Hepatocyte (in vitro differentiated cells): ENCODE measurements around the gene SLIT2. TPM values are rescaled to one million over a fixed set of nuclear protein-coding genes. Genes with fewer than 3 reads are reported as not detected.

Experiments
- DNase-seq: peaks from one replicate; pipeline ENCODE4 v3.0.0-alpha.2; 2016; ENCODE audit warnings: low spot score
- H2AFZ ChIP-seq: fragments of 200-600 bp; sonication (generic); 2 replicates; pipeline ENCODE4 v1.6.0; 2016; ENCODE audit warnings: antibody characterized with exemption, mild to moderate bottlenecking
- H3K27ac ChIP-seq: fragments of 200-600 bp; sonication (generic); 2 replicates; pipeline ENCODE4 v1.5.1; 2016; ENCODE audit warnings: mild to moderate bottlenecking
- H3K27me3 ChIP-seq: fragments of 200-600 bp; sonication (generic); 2 replicates; pipeline ENCODE4 v1.6.1; 2016
- H3K36me3 ChIP-seq: fragments of 200-600 bp; sonication (generic); replicated peaks from 2 replicates; pipeline ENCODE4 v1.5.1; 2016; ENCODE audit warnings: low read depth; ENCODE audit not compliant: insufficient read depth
- H3K4me1 ChIP-seq: fragments of 200-600 bp; sonication (generic); 2 replicates; pipeline ENCODE4 v1.5.1; 2016; ENCODE audit warnings: mild to moderate bottlenecking, moderate library complexity; ENCODE audit not compliant: insufficient read depth
- H3K4me2 ChIP-seq: fragments of 200-600 bp; sonication (generic); 2 replicates; pipeline ENCODE4 v1.6.0; 2016
- H3K4me3 ChIP-seq: fragments of 200-600 bp; sonication (generic); 2 replicates; pipeline ENCODE4 v1.5.1; 2016; ENCODE audit warnings: mild to moderate bottlenecking
- H3K79me2 ChIP-seq: fragments of 200-600 bp; sonication (generic); 2 replicates; pipeline ENCODE4 v1.6.0; 2017; ENCODE audit warnings: mild to moderate bottlenecking
- H3K9me2 ChIP-seq: fragments of 200-600 bp; sonication (generic); replicated peaks from 2 replicates; pipeline ENCODE4 v1.6.0; 2017; ENCODE audit warnings: mild to moderate bottlenecking; ENCODE audit not compliant: insufficient read depth
- H3K9me3 ChIP-seq: fragments of 200-600 bp; sonication (generic); 2 replicates; pipeline ENCODE4 v1.5.1; 2016; ENCODE audit warnings: low read depth, mild to moderate bottlenecking
- H4K20me1 ChIP-seq: fragments of 200-600 bp; sonication (generic); 2 replicates; pipeline ENCODE4 v1.6.0; 2016; ENCODE audit warnings: mild to moderate bottlenecking; ENCODE audit not compliant: insufficient read depth, poor library complexity, severe bottlenecking
- EZH2 ChIP-seq: fragments of 200-600 bp; sonication (generic); IDR thresholded peaks from 2 replicates; pipeline ENCODE4 v1.6.1; 2016; ENCODE audit warnings: antibody characterized with exemption, mild to moderate bottlenecking, borderline replicate concordance
- EZH2phosphoT487 ChIP-seq: fragments of 200-600 bp; sonication (generic); IDR thresholded peaks from one replicate; pipeline ENCODE4 v1.6.1; 2018; ENCODE audit warnings: antibody characterized with exemption, mild to moderate bottlenecking, low read depth, moderate library complexity; ENCODE audit not compliant: unreplicated experiment, severe bottlenecking
- WGBS: methylation state at CpG from one replicate; pipeline ENCODE4 v1.1.6; 2016; ENCODE audit warnings: low lambda C conversion rate; ENCODE audit errors: missing lambda C conversion rate; 5-methylcytosine and 5-hydroxymethylcytosine counted together
- polyA plus RNA-seq: library from polyadenylated mRNA; unstranded; fragments of >200 nt; fragmentation: Nextera tagmentation; extraction: Ambion mirVana; gene quantifications from 2 replicates; pipeline ENCODE4 v1.2.1, GENCODE V29; 2016
- total RNA-seq: library from RNA; depleted of rRNA; stranded (reverse); fragments of >200 nt; gene quantifications from 2 replicates; pipeline ENCODE4 v1.2.3, GENCODE V29; 2014
- TF ChIP-seq, protein P1 (sequence below): fragments of 200-600 bp; sonication (generic); IDR thresholded peaks from 2 replicates; pipeline ENCODE4 v1.5.1; 2016; ENCODE audit warnings: antibody characterized with exemption, mild to moderate bottlenecking; ENCODE audit not compliant: poor library complexity

SLIT2 gene
- total and polyA plus RNA-seq, 2 experiments from 2014 or later = 29.2 to 33.1 TPM

DNA sequence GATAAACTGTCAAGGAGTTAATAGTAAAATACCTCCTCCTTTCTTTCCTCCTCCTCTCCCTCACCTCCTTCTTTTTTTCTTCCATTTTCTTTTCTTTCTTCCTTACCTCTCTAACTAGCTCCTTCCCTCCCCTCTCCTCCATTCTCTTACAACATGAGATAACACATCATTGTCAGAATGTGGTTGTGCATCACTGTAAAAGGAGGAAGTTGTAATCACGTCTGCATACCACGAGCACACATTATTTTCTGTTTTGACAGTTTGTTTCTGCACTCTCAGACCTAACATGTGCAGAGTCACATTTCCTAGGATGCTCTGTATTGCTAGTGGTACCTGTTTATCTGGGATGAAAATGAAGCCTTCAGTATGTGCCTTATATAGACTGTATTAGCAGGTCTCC lies 9.1 kb downstream of the SLIT2 start:
- Histone ChIP-seq H3K9me3 (no peaks in the 10 kb centered on the region), H3K4me1 (no peaks in the 10 kb centered on the region), H4K20me1 (peaks cover 8% of the 10 kb centered on the region), H3K36me3 (no peaks in the 10 kb centered on the region), H2AFZ (no peak overlapping the region), H3K79me2 (peaks cover 14% of the 10 kb centered on the region), H3K27me3 (peaks cover 1% of the 10 kb centered on the region), H3K4me2 (no peak overlapping the region), H3K9me2 (no peaks in the 10 kb centered on the region), H3K27ac (no peak overlapping the region), H3K4me3 (no peak overlapping the region)
- TF ChIP-seq EZH2phosphoT487 (no peak), EZH2 (no peak)
- TF ChIP-seq, protein P1, sequence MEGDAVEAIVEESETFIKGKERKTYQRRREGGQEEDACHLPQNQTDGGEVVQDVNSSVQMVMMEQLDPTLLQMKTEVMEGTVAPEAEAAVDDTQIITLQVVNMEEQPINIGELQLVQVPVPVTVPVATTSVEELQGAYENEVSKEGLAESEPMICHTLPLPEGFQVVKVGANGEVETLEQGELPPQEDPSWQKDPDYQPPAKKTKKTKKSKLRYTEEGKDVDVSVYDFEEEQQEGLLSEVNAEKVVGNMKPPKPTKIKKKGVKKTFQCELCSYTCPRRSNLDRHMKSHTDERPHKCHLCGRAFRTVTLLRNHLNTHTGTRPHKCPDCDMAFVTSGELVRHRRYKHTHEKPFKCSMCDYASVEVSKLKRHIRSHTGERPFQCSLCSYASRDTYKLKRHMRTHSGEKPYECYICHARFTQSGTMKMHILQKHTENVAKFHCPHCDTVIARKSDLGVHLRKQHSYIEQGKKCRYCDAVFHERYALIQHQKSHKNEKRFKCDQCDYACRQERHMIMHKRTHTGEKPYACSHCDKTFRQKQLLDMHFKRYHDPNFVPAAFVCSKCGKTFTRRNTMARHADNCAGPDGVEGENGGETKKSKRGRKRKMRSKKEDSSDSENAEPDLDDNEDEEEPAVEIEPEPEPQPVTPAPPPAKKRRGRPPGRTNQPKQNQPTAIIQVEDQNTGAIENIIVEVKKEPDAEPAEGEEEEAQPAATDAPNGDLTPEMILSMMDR = no peak
- WGBS = 91% methylated on average over 2 of the region's 2 CpGs
- no peak for DNase-seq

DNA sequence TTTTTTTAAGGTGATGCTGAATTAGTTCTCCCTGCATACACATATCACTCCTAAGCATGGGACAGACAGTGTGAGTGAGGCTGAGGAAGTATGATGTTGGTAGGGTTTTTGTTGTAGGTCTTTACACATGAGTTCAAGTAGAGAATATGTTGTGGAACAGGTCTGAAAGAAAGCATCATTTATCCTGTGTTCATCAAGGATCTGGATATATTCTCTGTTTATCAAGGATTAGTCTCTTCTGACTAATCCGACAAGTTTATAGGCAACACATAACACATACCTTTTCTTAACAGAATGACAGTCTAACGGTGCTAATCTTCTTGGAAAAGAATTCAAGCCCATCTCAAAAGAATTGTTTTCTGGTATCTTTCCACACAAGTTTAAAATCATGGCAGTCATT lies 10.5 kb downstream of the SLIT2 start:
- H3K27me3 ChIP-seq = no peaks in the 10 kb centered on the region
- no peak overlapping the region for H3K27ac ChIP-seq
- no peak overlapping the region for H2AFZ ChIP-seq
- H4K20me1 ChIP-seq = peaks cover 5% of the 10 kb centered on the region
- no peak overlapping the region for H3K4me2 ChIP-seq
- no peaks in the 10 kb centered on the region for H3K9me2 ChIP-seq
- H3K79me2 ChIP-seq = peaks cover 7% of the 10 kb centered on the region
- H3K9me3 ChIP-seq = no peaks in the 10 kb centered on the region
- no peak for TF ChIP-seq EZH2phosphoT487
- TF ChIP-seq, protein P1 = no peak
- 64% methylated on average over 2 of the region's 2 CpGs for WGBS
- H3K36me3 ChIP-seq = no peaks in the 10 kb centered on the region
- DNase-seq = no peak
- H3K4me1 ChIP-seq = no peaks in the 10 kb centered on the region
- H3K4me3 ChIP-seq = no peak overlapping the region

DNA sequence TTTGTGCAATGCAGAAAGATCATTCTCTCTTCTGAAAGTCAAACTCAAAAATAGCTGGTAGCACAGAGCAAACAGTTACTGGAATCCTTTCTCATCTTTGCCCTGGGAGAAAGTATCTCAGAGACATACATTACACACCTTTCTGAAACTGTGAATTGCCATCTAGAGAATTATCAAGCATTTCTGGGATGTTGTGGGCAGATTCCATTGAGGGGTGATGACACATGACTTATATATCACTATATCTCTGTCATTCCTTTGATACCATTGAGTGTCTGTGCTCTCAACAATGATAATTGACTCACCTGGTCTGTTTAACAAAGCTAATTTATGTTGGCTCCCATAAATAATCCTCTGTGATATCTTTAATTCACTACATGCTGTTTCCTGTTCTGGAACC lies 13.0 kb downstream of the SLIT2 start:
- DNase-seq = no peak

More for the DNA sequence above, 13.0 kb downstream of the SLIT2 start:
- Histone ChIP-seq H3K27ac (no peak overlapping the region), H4K20me1 (no peaks in the 10 kb centered on the region), H3K9me3 (no peaks in the 10 kb centered on the region), H3K4me1 (no peaks in the 10 kb centered on the region), H3K36me3 (no peaks in the 10 kb centered on the region), H2AFZ (no peak overlapping the region), H3K9me2 (no peaks in the 10 kb centered on the region), H3K79me2 (no peaks in the 10 kb centered on the region), H3K4me2 (no peak overlapping the region), H3K4me3 (no peak overlapping the region), H3K27me3 (no peaks in the 10 kb centered on the region)
- TF ChIP-seq EZH2 (no peak), EZH2phosphoT487 (no peak)
- TF ChIP-seq, protein P1 = no peak
